ENCODE measurements around the gene CPNE4. TPM values are rescaled to one million over a fixed set of nuclear protein-coding genes. Genes with fewer than 3 reads are reported as not detected.

CPNE4 gene
- total RNA-seq, 4 donors from 2014 or later, result 0.17 to 0.52 TPM; not detected in 2

DNA sequence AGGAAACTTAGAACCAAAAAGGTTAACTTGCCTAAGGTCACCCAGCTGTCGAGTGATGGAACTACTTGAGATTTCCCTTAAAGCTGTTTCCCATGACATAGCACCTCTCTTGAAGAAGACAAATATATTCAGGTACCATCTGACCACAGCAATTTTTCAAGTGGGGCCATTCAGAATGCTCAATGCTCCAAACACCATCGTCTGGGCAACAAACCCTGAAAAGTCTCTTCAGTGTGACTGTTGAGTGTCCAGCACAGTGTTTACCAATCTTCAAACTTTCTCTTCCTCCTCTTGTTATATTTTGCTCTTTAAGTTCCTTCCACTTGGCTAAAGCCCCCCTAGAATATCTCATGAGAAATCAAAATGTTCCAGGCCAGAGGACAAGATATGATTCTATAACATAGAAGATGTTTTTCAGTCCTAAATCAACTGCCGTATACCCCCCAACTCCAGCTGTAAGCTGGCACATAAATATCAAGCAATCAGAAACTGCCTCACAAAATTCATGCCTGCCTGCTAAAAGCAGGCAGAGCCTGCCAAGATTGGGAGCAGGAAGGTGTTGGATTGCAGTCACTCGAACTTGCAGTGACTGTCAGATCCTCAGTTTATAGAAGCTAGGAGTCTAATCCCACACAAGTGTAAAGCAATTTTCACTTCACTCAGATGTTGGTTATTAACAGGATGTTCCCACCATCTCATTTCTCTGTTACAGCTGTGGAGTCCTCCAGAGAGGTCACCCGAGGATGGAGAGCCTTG, 301.6 kb downstream of the CPNE4 start:
- TF ChIP-seq, protein P1, sequence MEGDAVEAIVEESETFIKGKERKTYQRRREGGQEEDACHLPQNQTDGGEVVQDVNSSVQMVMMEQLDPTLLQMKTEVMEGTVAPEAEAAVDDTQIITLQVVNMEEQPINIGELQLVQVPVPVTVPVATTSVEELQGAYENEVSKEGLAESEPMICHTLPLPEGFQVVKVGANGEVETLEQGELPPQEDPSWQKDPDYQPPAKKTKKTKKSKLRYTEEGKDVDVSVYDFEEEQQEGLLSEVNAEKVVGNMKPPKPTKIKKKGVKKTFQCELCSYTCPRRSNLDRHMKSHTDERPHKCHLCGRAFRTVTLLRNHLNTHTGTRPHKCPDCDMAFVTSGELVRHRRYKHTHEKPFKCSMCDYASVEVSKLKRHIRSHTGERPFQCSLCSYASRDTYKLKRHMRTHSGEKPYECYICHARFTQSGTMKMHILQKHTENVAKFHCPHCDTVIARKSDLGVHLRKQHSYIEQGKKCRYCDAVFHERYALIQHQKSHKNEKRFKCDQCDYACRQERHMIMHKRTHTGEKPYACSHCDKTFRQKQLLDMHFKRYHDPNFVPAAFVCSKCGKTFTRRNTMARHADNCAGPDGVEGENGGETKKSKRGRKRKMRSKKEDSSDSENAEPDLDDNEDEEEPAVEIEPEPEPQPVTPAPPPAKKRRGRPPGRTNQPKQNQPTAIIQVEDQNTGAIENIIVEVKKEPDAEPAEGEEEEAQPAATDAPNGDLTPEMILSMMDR (IDR thresholded peaks at IDR 0.05), result no peak
- TF ChIP-seq POLR2A (IDR thresholded peaks at IDR 0.05; ENCODE audit: low read depth) (no peak), EP300 (IDR thresholded peaks at IDR 0.05) (no peak), POLR2AphosphoS5 (IDR thresholded peaks at IDR 0.05) (no peak)
- Histone ChIP-seq H3K9me3 (no peaks in the 10 kb centered on the region), H3K4me3 (no peak overlapping the region), H3K27me3 (no peaks in the 10 kb centered on the region), H3K36me3 (no peaks in the 10 kb centered on the region), H3K4me1 (no peaks in the 10 kb centered on the region), H3K27ac (replicated peaks in 1 of 4) (no peak overlapping the region)
- intact Hi-C loops (cut with DNase I), result no loop called here
- 64% methylated on average over 5 of the region's 5 CpGs for WGBS
- DNase-seq (ENCODE audit: extremely low spot score), result no peak

DNA sequence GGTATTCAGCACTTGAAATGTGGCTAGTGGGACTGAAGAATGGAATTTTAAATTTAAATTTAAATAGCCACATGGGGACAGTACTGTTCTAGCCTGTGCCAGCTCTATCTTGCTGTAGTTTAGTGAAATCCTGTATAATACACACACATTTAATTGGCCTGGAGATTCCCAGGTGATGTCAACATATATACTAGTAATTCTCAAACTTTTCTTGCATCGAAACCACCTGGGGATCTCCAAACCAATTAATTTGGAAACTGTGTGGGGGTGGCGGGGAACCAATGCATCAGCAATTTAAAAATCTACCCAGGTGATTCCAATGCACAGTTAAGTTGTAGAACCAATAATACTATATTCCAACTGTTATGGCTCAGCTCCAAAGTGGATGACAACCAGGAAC, 303.1 kb downstream of the CPNE4 start:
- H3K4me3 ChIP-seq, result no peak overlapping the region
- no peaks in the 10 kb centered on the region for H3K27me3 ChIP-seq
- WGBS, result 96% methylated on average over 2 of the region's 2 CpGs
- TF ChIP-seq POLR2AphosphoS5 (IDR thresholded peaks at IDR 0.05) (no peak), EP300 (IDR thresholded peaks at IDR 0.05) (no peak), POLR2A (IDR thresholded peaks at IDR 0.05; ENCODE audit: low read depth) (no peak)
- TF ChIP-seq, protein P1 (IDR thresholded peaks at IDR 0.05), result no peak
- DNase-seq (ENCODE audit: extremely low spot score), result no peak
- no peak overlapping the region for H3K27ac ChIP-seq (replicated peaks in 1 of 4)
- intact Hi-C loops (cut with DNase I), result no loop called here
- H3K9me3 ChIP-seq, result no peaks in the 10 kb centered on the region
- no peaks in the 10 kb centered on the region for H3K36me3 ChIP-seq
- no peaks in the 10 kb centered on the region for H3K4me1 ChIP-seq

DNA sequence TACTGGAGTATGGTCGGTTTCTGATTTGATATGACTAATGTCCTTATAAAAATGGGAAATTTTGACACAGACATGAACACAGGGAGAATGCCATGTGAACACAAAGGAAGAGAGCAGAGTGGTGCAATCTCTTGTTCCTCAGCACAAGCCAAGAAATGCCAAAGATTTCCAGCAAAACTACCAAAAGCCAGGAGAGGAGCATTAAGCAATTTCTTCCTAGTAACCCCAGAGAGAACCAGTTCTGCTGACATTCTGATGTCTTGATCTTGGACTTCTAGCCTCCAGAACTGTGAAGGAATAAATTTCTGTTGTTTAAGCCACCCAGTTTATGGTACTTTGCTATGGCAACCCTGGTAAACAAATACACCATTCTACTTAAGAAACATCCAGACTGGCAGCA, 304.2 kb downstream of the CPNE4 start:
- no peak for DNase-seq (ENCODE audit: extremely low spot score)
- intact Hi-C loops (cut with DNase I), result no loop called here
- H3K36me3 ChIP-seq, result no peaks in the 10 kb centered on the region
- 84% methylated on average over 1 of the region's 1 CpG for WGBS
- no peaks in the 10 kb centered on the region for H3K9me3 ChIP-seq
- no peak overlapping the region for H3K27ac ChIP-seq (replicated peaks in 1 of 4)
- no peak overlapping the region for H3K4me3 ChIP-seq
- TF ChIP-seq, protein P1 (IDR thresholded peaks at IDR 0.05), result no peak
- no peak for TF ChIP-seq POLR2A (IDR thresholded peaks at IDR 0.05; ENCODE audit: low read depth)
- TF ChIP-seq POLR2AphosphoS5 (IDR thresholded peaks at IDR 0.05), result no peak
- TF ChIP-seq EP300 (IDR thresholded peaks at IDR 0.05), result no peak
- no peaks in the 10 kb centered on the region for H3K27me3 ChIP-seq
- no peaks in the 10 kb centered on the region for H3K4me1 ChIP-seq

DNA sequence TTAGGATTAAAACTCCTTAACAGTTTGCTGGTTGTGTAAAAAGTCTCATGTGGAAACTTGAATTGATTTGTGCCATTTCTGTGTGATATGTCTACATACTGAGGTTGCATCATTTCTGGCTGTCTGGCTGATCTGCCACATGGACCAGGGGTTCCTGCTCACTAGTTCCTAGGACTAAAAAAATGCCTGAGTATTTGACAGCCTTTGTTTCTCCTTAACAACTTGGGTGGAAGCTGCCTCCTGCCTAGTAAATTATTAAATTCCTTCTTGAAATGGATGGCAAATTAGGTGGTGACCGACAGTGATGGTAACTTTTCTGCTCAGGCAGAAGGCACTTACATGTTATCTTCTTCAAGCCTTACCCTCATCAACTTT, 305.2 kb downstream of the CPNE4 start:
- 81% methylated on average over 1 of the region's 1 CpG for WGBS
- TF ChIP-seq POLR2A (IDR thresholded peaks at IDR 0.05; ENCODE audit: low read depth) (no peak), EP300 (IDR thresholded peaks at IDR 0.05) (no peak), POLR2AphosphoS5 (IDR thresholded peaks at IDR 0.05) (no peak)
- TF ChIP-seq, protein P1 (IDR thresholded peaks at IDR 0.05), result no peak
- intact Hi-C loops (cut with DNase I), result no loop called here
- peak; percentile 1 for DNase-seq (ENCODE audit: extremely low spot score)
- no peak overlapping the region for H3K4me3 ChIP-seq
- H3K27ac ChIP-seq (replicated peaks in 1 of 4), result no peak overlapping the region
- H3K9me3 ChIP-seq, result no peaks in the 10 kb centered on the region
- H3K36me3 ChIP-seq, result no peaks in the 10 kb centered on the region
- no peaks in the 10 kb centered on the region for H3K4me1 ChIP-seq
- no peaks in the 10 kb centered on the region for H3K27me3 ChIP-seq
